ENCODE data around the gene TACC3. TPM values are rescaled to one million over a fixed set of nuclear protein-coding genes. Genes with fewer than 3 reads are reported as not detected.

TACC3 gene
- total and polyA plus RNA-seq, 2 of the 8 experiments (the other 6 are each of a cell fraction or from before 2014, with no cell fraction given), result 73.8 to 148 TPM

DNA sequence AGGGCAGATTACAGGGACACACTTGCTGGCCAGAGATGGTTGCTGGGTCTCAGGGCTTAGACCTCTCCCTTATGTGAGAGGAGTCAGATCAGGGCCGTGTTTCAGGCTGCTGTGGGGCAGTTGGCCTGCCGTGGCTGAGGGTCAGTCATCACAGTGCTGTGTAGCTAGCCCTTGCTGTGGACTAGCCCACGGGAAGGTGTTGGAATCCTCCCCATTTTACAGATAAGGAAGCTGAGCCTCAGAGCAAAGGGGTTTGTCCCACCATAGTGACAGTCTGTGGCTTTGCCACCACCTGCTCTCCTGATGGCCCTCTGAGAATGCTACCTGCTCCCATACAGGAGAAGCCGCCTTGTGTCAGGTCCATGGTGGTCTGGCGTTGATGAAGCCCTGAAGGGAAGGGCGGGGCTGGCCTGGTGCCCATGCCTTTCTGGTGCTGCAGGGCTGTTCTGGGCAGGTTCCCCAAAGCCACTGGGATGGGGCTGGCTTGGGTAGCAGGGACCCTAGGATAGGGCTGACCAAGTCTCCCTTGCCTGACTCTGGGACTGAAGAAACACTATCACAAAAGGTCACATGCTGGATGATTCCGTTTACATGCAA, 34.8 kb upstream of the TACC3 start:
- Histone ChIP-seq H3K56ac (replicated peaks; ENCODE audit: insufficient read length, low read depth, low read length) (no peak overlapping the region), H3K4me1 (replicated peaks in 1 of 4; ENCODE audit: control insufficient read depth in 3 of 4, insufficient read depth in 4 of 4, low read length in 3 of 4) (peaks cover 3 to 6% (median 4%) of the 10 kb centered on the region in 4 experiments; a peak in 6 of 7 replicates), H3K23ac (ENCODE audit: insufficient read length) (no peak overlapping the region), H2AFZ (ENCODE audit: low read length) (no peak overlapping the region), H4K5ac (ENCODE audit: insufficient read length, low read depth, low read length) (no peak overlapping the region), H4K91ac (replicated peaks; ENCODE audit: insufficient read length, low read length) (no peak overlapping the region), H3K14ac (ENCODE audit: insufficient read length) (no peak overlapping the region), H3K4ac (replicated peaks; ENCODE audit: insufficient read length, low read depth, low read length) (no peak overlapping the region), H3K9ac (replicated peaks in 1 of 4; ENCODE audit: extremely low read depth in 1 of 4, low read depth in 3 of 4, low read length in 3 of 4) (no peak overlapping the region), H2BK15ac (ENCODE audit: low read length) (no peak overlapping the region), H3K4me2 (ENCODE audit: insufficient read depth in 1 of 2, low read depth in 2 of 2, low read length in 2 of 2) (no peak overlapping the region), H3K9me3 (ENCODE audit: insufficient read depth in 2 of 2, low read depth in 1 of 2, low read length in 1 of 2) (no peaks in the 10 kb centered on the region), H3K27me3 (replicated peaks in 1 of 4; ENCODE audit: control insufficient read depth in 3 of 4, extremely low read depth in 1 of 4, insufficient read depth in 3 of 4, low read length in 3 of 4) (peaks cover 11 to 17% (median 13%) of the 10 kb centered on the region in 4 experiments), H3K36me3 (ENCODE audit: control insufficient read depth in 2 of 4, insufficient read depth in 4 of 4, low read length in 3 of 4) (peaks cover under 1 to 12% (median 3%) of the 10 kb centered on the region in 4 experiments; a peak in 5 of 8 replicates), H3K79me2 (ENCODE audit: control insufficient read depth in 1 of 2, insufficient read depth in 2 of 2, low read length in 2 of 2) (no peaks in the 10 kb centered on the region), H3K23me2 (ENCODE audit: low read depth, low read length) (peaks cover 6% of the 10 kb centered on the region; the same call in 1 of the 2 replicates), H2BK20ac (ENCODE audit: low read length) (no peak overlapping the region), H2BK12ac (ENCODE audit: low read depth, low read length) (no peak overlapping the region; the same call in 1 of the 2 replicates), H3K27ac (ENCODE audit: low read depth, low read length) (no peak overlapping the region), H3K4me3 (ENCODE audit: extremely low read depth in 1 of 4, insufficient read depth in 2 of 4, low read depth in 3 of 4, low read length in 4 of 4) (no peak overlapping the region), H3K79me1 (ENCODE audit: low read depth, low read length) (no peaks in the 10 kb centered on the region), H2AK5ac (ENCODE audit: low read depth, low read length) (no peak overlapping the region), H3K18ac (ENCODE audit: extremely low read depth, low read length) (no peak overlapping the region), H2BK5ac (ENCODE audit: low read depth, low read length) (no peak overlapping the region), H4K8ac (ENCODE audit: extremely low read depth, insufficient read depth, low read length) (no peak overlapping the region), H4K20me1 (replicated peaks in 1 of 2; ENCODE audit: control insufficient read depth in 1 of 2, insufficient read depth in 2 of 2, low read length in 2 of 2) (peaks cover 0 to 5% of the 10 kb centered on the region in 2 experiments), H2BK120ac (replicated peaks; ENCODE audit: low read depth, low read length) (no peak overlapping the region)
- POLR2A ChIA-PET (ENCODE audit: partially characterized antibody), result interaction anchor here (1.0 to 1.4 kb wide), 2 partner anchors 12 to 47 kb away, joined by 3 to 5 read pairs; no protein-coding TSS in a partner anchor
- no peak for FAIRE-seq
- DNase-seq (ENCODE audit: low read depth in 1 of 2, low spot score in 2 of 2), result no peak
- whole genome bisulfite sequencing, 2 experiments (ENCODE audit: extremely low coverage in 1 of 2, insufficient coverage in 1 of 2, insufficient read length in 1 of 2, insufficient replicate concordance in 2 of 2, low coverage in 1 of 2, low lambda C conversion rate in 2 of 2, missing lambda C conversion rate in 1 of 2), result 87% methylated on average over 7 of the region's 7 CpGs; no CpG with 5 or more reads in 1 of the 2 experiments
- CTCF ChIA-PET (ENCODE audit: partially characterized antibody), result interaction anchor here (22.9 kb wide), 1 partner anchor 40 kb away, joined by 326 read pairs; the partner anchor contains the start of genes TACC3 and TMEM129
- no peak for TF ChIP-seq CREB1 (IDR thresholded peaks at IDR 0.05)
- no peak for TF ChIP-seq SRF (IDR thresholded peaks at IDR 0.05; ENCODE audit: low read depth, low read length)
- TF ChIP-seq SIN3A (conservative IDR thresholded peaks at IDR 0.05 in 1 of 2, IDR thresholded peaks at IDR 0.05 in 1 of 2; ENCODE audit: low read depth in 1 of 2, low read length in 2 of 2), result no peak
- no peak for TF ChIP-seq SP2 (IDR thresholded peaks at IDR 0.05; ENCODE audit: low read length)
